ENCODE measurements around the gene PDRG1.

The PDRG1 gene

DNA sequence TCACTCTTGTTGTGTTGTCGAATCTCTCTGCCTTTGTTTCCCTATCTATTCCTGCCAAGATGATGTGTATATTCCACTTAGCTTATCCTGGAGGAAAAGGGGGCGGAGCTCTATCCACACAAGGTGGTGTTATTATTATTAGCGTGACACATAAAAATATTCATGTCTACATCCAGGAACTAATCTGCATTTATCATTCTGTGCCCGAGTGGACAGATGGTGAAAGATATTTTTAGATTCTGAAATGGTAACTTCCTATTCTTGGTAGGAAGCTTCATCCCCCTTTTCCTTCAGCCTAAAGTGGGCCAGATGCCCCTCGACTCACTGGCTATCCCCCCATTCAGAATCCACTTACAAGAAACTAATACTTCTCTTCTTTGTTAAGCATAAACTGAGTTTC is 18.1 kb upstream of the PDRG1 start:
- DNase-seq (ENCODE audit: extremely low spot score): no peak
- CTCF ChIA-PET: interaction anchor here (0.7 kb wide), 1 partner anchor 117 kb away, joined by 3 read pairs; no protein-coding TSS in a partner anchor
- TF ChIP-seq TARDBP (IDR thresholded peaks at IDR 0.05) (no peak), ZNF384 (IDR thresholded peaks at IDR 0.05) (no peak), NFRKB (IDR thresholded peaks at IDR 0.05) (no peak), HDGF (IDR thresholded peaks at IDR 0.05; ENCODE audit: borderline replicate concordance) (no peak), CTBP1 (IDR thresholded peaks at IDR 0.05; ENCODE audit: borderline replicate concordance) (no peak)
- POLR2A ChIA-PET: no interaction called here

DNA sequence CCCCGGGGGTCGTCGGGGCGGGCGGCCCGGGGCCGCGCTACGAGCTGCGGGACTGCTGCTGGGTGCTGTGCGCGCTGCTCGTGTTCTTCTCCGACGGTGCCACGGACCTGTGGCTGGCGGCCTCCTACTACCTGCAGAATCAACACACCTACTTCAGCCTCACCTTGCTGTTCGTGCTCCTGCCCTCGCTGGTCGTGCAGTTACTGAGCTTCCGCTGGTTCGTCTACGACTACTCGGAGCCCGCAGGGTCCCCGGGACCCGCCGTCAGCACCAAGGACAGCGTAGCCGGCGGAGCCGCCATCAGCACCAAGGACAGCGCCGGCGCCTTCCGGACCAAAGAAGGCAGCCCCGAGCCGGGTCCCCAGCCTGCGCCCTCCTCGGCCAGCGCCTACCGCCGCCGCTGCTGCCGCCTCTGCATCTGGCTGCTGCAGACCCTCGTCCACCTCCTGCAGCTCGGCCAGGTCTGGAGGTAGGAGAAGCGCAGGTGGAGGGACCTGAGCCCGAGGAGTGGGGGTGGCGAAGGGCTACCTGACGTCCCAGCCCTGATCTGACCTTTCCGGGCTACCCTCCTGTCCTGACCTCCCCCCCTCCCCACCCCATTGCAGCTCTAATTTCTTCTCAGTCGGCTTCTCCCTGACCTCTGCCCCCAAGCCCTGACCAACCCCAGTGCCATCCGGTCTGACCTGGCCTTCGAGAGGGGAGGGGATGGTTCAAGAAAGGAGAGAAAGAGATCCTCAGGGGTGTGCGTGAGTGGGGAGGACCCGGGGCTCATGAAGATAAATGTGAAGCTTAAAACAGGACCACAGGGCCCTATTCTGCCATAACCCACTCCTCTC is 16.7 kb upstream of the PDRG1 start:
- peak; percentile 93 for DNase-seq (ENCODE audit: extremely low spot score)
- no peak for TF ChIP-seq FOXA1 (IDR thresholded peaks at IDR 0.05)
- CTCF ChIA-PET: interaction anchor here (1.1 kb wide), 1 partner anchor 37 kb away, joined by 3 read pairs; no protein-coding TSS in a partner anchor
- POLR2A ChIA-PET: interaction anchor here (0.6 kb wide), 1 partner anchor 17 kb away, joined by 4 read pairs; the partner anchor contains the start of gene PDRG1

DNA sequence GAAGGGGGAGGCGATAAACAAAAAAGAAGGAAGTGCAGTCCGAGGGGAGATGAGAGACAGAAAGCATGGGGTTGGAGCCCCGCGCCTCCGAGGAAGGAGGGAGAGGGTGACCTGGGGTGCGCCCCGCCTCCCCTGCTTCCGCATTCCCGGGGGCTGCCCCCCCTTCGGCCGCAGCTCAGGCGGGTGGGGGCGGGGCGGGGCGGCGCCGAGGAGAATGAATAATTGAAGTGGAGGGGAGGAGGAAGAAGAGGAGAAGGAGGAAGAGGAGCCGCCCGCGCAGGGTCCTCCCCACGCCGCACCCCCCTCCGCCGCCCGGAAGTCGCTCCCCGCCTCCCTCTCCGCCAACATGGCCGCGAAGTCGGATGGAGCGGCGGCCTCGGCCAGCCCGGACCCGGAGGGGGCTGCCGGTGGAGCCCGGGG is 16.0 kb upstream of the PDRG1 start, which contains the start of gene XKR7:
XKR7 (plus strand) TSS at position 322 of the 420 bp plus-strand sequence; CDS start at position 347, 25 bp downstream.
- ChIA-PET CTCF (no interaction called here), POLR2A (no interaction called here)
- DNase-seq (ENCODE audit: extremely low spot score): no peak
- TF ChIP-seq BHLHE40 (IDR thresholded peaks at IDR 0.05; ENCODE audit: borderline replicate concordance) (no peak), ZNF384 (IDR thresholded peaks at IDR 0.05) (no peak), L3MBTL2 (conservative IDR thresholded peaks at IDR 0.05) (no peak), SUZ12 (IDR thresholded peaks at IDR 0.05) (no peak), ARNT (IDR thresholded peaks at IDR 0.05) (no peak), FOXK2 (IDR thresholded peaks at IDR 0.05) (no peak), LEF1 (IDR thresholded peaks at IDR 0.05; ENCODE audit: borderline replicate concordance) (no peak), ELF4 (IDR thresholded peaks at IDR 0.05) (no peak), CTBP1 (IDR thresholded peaks at IDR 0.05; ENCODE audit: borderline replicate concordance) (no peak)
- TF ChIP-seq, protein P1, sequence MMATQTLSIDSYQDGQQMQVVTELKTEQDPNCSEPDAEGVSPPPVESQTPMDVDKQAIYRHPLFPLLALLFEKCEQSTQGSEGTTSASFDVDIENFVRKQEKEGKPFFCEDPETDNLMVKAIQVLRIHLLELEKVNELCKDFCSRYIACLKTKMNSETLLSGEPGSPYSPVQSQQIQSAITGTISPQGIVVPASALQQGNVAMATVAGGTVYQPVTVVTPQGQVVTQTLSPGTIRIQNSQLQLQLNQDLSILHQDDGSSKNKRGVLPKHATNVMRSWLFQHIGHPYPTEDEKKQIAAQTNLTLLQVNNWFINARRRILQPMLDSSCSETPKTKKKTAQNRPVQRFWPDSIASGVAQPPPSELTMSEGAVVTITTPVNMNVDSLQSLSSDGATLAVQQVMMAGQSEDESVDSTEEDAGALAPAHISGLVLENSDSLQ (IDR thresholded peaks at IDR 0.05): no peak

DNA sequence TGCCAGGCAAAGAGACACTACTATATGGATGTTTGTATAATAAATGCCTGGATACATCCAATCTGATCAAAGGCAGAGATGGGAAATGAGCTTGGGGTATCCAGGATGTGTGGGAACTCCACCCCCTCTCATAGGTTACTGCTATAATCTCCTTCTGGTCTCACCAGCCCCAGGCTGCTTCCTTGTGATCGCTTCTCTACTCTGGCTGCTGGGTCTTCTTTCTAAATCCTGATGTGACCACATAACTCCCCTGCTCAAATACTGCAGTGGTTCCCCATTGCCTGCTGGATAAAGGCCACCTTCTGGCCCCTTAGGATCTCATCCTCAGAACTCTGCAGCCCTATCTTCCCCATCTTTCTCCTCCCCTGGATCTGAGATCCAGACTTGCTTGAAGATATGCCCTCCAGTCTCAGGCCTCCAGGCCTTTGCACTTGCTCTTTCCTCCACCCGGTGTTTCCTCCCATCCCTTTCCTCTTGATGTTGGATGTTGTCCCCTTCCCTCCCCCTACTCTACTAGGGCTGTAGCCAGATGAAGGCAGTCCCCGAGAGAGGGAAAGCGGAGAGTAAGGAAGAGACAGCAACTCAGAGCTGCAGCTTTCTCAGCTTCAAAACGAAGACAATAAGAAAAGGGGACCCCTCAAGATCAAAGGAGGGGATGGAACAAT is 15.3 kb upstream of the PDRG1 start:
- ChIA-PET POLR2A (no interaction called here), CTCF (interaction anchor here (1.1 kb wide), 1 partner anchor 15 kb away, joined by 3 read pairs; the partner anchor contains the start of gene PDRG1)
- no peak for DNase-seq (ENCODE audit: extremely low spot score)
- TF ChIP-seq ARNT (IDR thresholded peaks at IDR 0.05): no peak
- TF ChIP-seq ZNF384 (IDR thresholded peaks at IDR 0.05): no peak
- TF ChIP-seq L3MBTL2 (conservative IDR thresholded peaks at IDR 0.05): no peak
- TF ChIP-seq NFRKB (IDR thresholded peaks at IDR 0.05): no peak
- no peak for TF ChIP-seq LEF1 (IDR thresholded peaks at IDR 0.05; ENCODE audit: borderline replicate concordance)
- TF ChIP-seq, protein P1 (IDR thresholded peaks at IDR 0.05): no peak
- no peak for TF ChIP-seq FOXK2 (IDR thresholded peaks at IDR 0.05)
- TF ChIP-seq HDGF (IDR thresholded peaks at IDR 0.05; ENCODE audit: borderline replicate concordance): no peak
- TF ChIP-seq FOXM1 (IDR thresholded peaks at IDR 0.05; ENCODE audit: borderline replicate concordance): no peak
- no peak for TF ChIP-seq ELF4 (IDR thresholded peaks at IDR 0.05)

DNA sequence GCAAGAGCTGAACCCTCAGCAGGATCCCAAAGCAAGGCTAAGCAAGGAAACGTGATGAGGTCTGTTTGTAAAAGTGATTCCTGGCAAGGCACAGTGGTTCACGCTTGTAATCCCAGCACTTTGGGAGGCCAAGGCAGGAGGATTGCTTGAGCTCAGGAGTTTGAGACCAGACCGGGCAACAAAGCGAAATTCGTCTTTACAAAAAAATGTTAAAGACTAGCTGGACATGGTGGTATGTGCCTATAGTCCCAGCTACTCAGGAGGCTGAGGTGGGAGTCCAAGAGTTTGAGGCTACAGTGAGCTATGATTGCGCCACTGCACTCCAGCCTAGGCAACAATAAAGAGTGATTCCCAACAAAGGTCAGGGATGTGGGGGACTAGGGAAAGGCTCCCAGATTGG is 12.0 kb upstream of the PDRG1 start:
- ChIA-PET CTCF (interaction anchor here (0.8 to 1.4 kb wide), 3 partner anchors 12 to 111 kb away, joined by 3 to 7 read pairs (median 4); partner anchors contain the start of gene PDRG1), POLR2A (interaction anchor here (1.0 kb wide), 1 partner anchor 84 kb away, joined by 3 read pairs; no protein-coding TSS in a partner anchor)
- DNase-seq (ENCODE audit: extremely low spot score): no peak
- TF ChIP-seq SP1 (IDR thresholded peaks at IDR 0.05): no peak
- TF ChIP-seq ELF4 (IDR thresholded peaks at IDR 0.05): no peak
- no peak for TF ChIP-seq BHLHE40 (IDR thresholded peaks at IDR 0.05; ENCODE audit: borderline replicate concordance)
- TF ChIP-seq SUZ12 (IDR thresholded peaks at IDR 0.05): no peak
- TF ChIP-seq NFRKB (IDR thresholded peaks at IDR 0.05): no peak
- TF ChIP-seq LEF1 (IDR thresholded peaks at IDR 0.05; ENCODE audit: borderline replicate concordance): no peak
- no peak for TF ChIP-seq FOXK2 (IDR thresholded peaks at IDR 0.05)
- no peak for TF ChIP-seq ZNF384 (IDR thresholded peaks at IDR 0.05)
- TF ChIP-seq, protein P1 (IDR thresholded peaks at IDR 0.05): no peak
- no peak for TF ChIP-seq FOXA1 (IDR thresholded peaks at IDR 0.05)
- TF ChIP-seq ARNT (IDR thresholded peaks at IDR 0.05): no peak
- TF ChIP-seq L3MBTL2 (conservative IDR thresholded peaks at IDR 0.05): no peak
- no peak for TF ChIP-seq FOXM1 (IDR thresholded peaks at IDR 0.05; ENCODE audit: borderline replicate concordance)
- no peak for TF ChIP-seq HDGF (IDR thresholded peaks at IDR 0.05; ENCODE audit: borderline replicate concordance)
- TF ChIP-seq CTBP1 (IDR thresholded peaks at IDR 0.05; ENCODE audit: borderline replicate concordance): no peak
- TF ChIP-seq TARDBP (IDR thresholded peaks at IDR 0.05): no peak

DNA sequence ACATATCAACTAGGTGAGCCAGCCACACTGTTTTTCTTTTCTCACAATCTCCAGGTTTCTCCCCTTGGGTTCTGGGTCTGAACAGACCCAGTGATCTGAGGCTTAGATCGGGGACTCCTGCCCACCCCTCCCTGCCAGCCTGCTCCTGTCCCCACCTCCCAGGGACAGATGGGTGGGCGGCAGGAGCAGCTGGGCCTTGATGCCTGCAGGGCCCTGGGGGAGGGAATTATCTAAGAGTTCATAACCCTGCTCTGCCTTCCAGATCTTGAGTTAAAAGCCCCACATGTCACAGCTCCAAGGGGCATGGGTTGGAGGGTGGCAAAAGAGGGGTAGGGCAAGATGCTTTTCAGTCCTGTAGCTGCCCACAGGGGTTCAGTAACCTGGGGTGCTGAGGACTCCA is 10.9 kb upstream of the PDRG1 start:
- ChIA-PET CTCF (interaction anchor here (1.4 kb wide), 1 partner anchor 110 kb away, joined by 7 read pairs; no protein-coding TSS in a partner anchor), POLR2A (interaction anchor here (0.6 to 1.0 kb wide), 2 partner anchors 83 to 152 kb away, joined by 3 read pairs; no protein-coding TSS in a partner anchor)
- no peak for DNase-seq (ENCODE audit: extremely low spot score)
- no peak for TF ChIP-seq FOXA1 (IDR thresholded peaks at IDR 0.05)
- no peak for TF ChIP-seq FOXM1 (IDR thresholded peaks at IDR 0.05; ENCODE audit: borderline replicate concordance)
- TF ChIP-seq TARDBP (IDR thresholded peaks at IDR 0.05): no peak
- no peak for TF ChIP-seq ZNF384 (IDR thresholded peaks at IDR 0.05)
- TF ChIP-seq HDGF (IDR thresholded peaks at IDR 0.05; ENCODE audit: borderline replicate concordance): no peak
- no peak for TF ChIP-seq L3MBTL2 (conservative IDR thresholded peaks at IDR 0.05)
- no peak for TF ChIP-seq LEF1 (IDR thresholded peaks at IDR 0.05; ENCODE audit: borderline replicate concordance)
- TF ChIP-seq BHLHE40 (IDR thresholded peaks at IDR 0.05; ENCODE audit: borderline replicate concordance): no peak
- no peak for TF ChIP-seq ARNT (IDR thresholded peaks at IDR 0.05)
- TF ChIP-seq SP1 (IDR thresholded peaks at IDR 0.05): no peak
- TF ChIP-seq CTBP1 (IDR thresholded peaks at IDR 0.05; ENCODE audit: borderline replicate concordance): no peak
- no peak for TF ChIP-seq NFRKB (IDR thresholded peaks at IDR 0.05)
- no peak for TF ChIP-seq ELF4 (IDR thresholded peaks at IDR 0.05)
- no peak for TF ChIP-seq FOXK2 (IDR thresholded peaks at IDR 0.05)
- TF ChIP-seq SUZ12 (IDR thresholded peaks at IDR 0.05): no peak
- TF ChIP-seq, protein P1 (IDR thresholded peaks at IDR 0.05): no peak

All from HEK293T (cell line).